HG03575 (cell line): ENCODE data around the gene NALCN.

ENCODE experiments used
- ATAC-seq: cut with Tn5 transposase; IDR thresholded peaks from one replicate; pipeline ENCODE4 v1.9.1; 2021; ENCODE audit not compliant: unreplicated experiment, insufficient number of reproducible peaks, low FRiP score; ENCODE audit errors: extremely low read depth

NALCN gene

GRCh38 chr13:101092985-101093384, 323.3 kb downstream of the NALCN start:
- ATAC-seq = no peak

- no peak for ATAC-seq
Observed at GRCh38 chr13:101090287-101090686, 326.0 kb downstream of the NALCN start.

GRCh38 chr13:101085551-101085950, 330.8 kb downstream of the NALCN start:
- no peak for ATAC-seq

- ATAC-seq = no peak
Observed at GRCh38 chr13:101082441-101082840, 333.9 kb downstream of the NALCN start.

GRCh38 chr13:101080616-101081015, 335.7 kb downstream of the NALCN start:
- ATAC-seq = no peak

GRCh38 chr13:101065329-101065728, 351.0 kb downstream of the NALCN start:
- ATAC-seq = no peak

GRCh38 chr13:101059793-101060192, 356.5 kb downstream of the NALCN start:
- no peak for ATAC-seq

GRCh38 chr13:101058841-101059240, 357.5 kb downstream of the NALCN start:
- no peak for ATAC-seq

- no peak for ATAC-seq
Observed at GRCh38 chr13:101053301-101054093, 362.8 kb downstream of the NALCN start.

GRCh38 chr13:101049166-101049850, 367.0 kb downstream of the NALCN start:
- no peak for ATAC-seq

GRCh38 chr13:101036546-101036945, 379.8 kb downstream of the NALCN start:
- no peak for ATAC-seq

- no peak for ATAC-seq
Observed at GRCh38 chr13:101035119-101035620, 381.1 kb downstream of the NALCN start.

- ATAC-seq = no peak
Observed at GRCh38 chr13:101026736-101027398, 389.4 kb downstream of the NALCN start.

GRCh38 chr13:101026328-101026727, 390.0 kb downstream of the NALCN start:
- ATAC-seq = no peak

- ATAC-seq = no peak
Observed at GRCh38 chr13:101025925-101026324, 390.4 kb downstream of the NALCN start.

- no peak for ATAC-seq
Observed at GRCh38 chr13:101025519-101025918, 390.8 kb downstream of the NALCN start.

- ATAC-seq = no peak
Observed at GRCh38 chr13:101019126-101019525, 397.2 kb downstream of the NALCN start.

- no peak for ATAC-seq
Observed at GRCh38 chr13:101018720-101019119, 397.6 kb downstream of the NALCN start.

- ATAC-seq = no peak
Observed at GRCh38 chr13:101017123-101017872, 399.0 kb downstream of the NALCN start.
